ENCODE results near the gene HPS5.

The HPS5 gene

GRCh38 chr11:18233912-18234311 lies 88.0 kb downstream of the HPS5 start:
- DNase-seq = no peak

GRCh38 chr11:18230859-18231258 lies 91.1 kb downstream of the HPS5 start:
- DNase-seq = no peak

DNA sequence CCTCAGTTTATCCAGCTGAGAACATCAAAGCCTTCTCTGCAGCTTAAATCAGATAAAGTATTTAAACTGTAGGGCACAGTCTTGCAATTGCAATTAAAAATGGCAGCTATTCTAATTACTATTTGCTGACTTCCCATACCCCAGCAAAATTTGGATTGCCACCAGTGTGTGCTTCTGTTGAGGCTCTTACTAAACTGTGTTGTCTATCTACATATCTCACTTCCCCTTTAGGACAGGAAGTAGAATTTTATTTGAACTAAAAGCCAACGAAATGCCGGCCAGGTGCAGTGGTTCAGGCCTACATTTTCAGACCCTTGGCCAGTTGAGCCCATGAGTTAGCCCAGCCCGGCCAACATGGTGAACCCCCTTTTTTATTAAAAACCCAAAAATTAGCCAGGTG lies 92.4 kb downstream of the HPS5 start:
- no peak for DNase-seq

Data from CD4-positive, alpha-beta T cell treated with Interleukin-17A for 1 hour (primary cell).